T follicular helper cell (primary cell): ENCODE data around the gene MGAM2.

ENCODE experiments used
- DNase-seq: peaks from one replicate; pipeline ENCODE4 v3.0.0-alpha.2; 2020; ENCODE audit warnings: low read depth

Gene MGAM2

GRCh38 chr7:142120524-142120923, 9.0 kb downstream of the MGAM2 start:
- DNase-seq: no peak

GRCh38 chr7:142123184-142123583, 11.7 kb downstream of the MGAM2 start:
- no peak for DNase-seq

GRCh38 chr7:142125256-142125955, 13.9 kb downstream of the MGAM2 start:
- DNase-seq: no peak

GRCh38 chr7:142130267-142130666, 18.7 kb downstream of the MGAM2 start:
- no peak for DNase-seq

- no peak for DNase-seq
Observed at GRCh38 chr7:142131439-142132185, 20.1 kb downstream of the MGAM2 start.

- DNase-seq: no peak
Observed at GRCh38 chr7:142133731-142134148, 22.2 kb downstream of the MGAM2 start.

- DNase-seq: no peak
Observed at GRCh38 chr7:142134909-142135308, 23.4 kb downstream of the MGAM2 start.

- no peak for DNase-seq
Observed at GRCh38 chr7:142138996-142139395, 27.5 kb downstream of the MGAM2 start.

GRCh38 chr7:142139597-142140400, 28.3 kb downstream of the MGAM2 start:
- no peak for DNase-seq

GRCh38 chr7:142140401-142140959, 29.0 kb downstream of the MGAM2 start:
- no peak for DNase-seq

- no peak for DNase-seq
Observed at GRCh38 chr7:142142702-142143101, 31.2 kb downstream of the MGAM2 start.

- no peak for DNase-seq
Observed at GRCh38 chr7:142146124-142146523, 34.6 kb downstream of the MGAM2 start.

GRCh38 chr7:142150356-142150755, 38.8 kb downstream of the MGAM2 start:
- no peak for DNase-seq

GRCh38 chr7:142150869-142151268, 39.4 kb downstream of the MGAM2 start:
- DNase-seq: no peak

- DNase-seq: no peak
Observed at GRCh38 chr7:142152076-142152475, 40.6 kb downstream of the MGAM2 start.

GRCh38 chr7:142153400-142153799, 41.9 kb downstream of the MGAM2 start:
- DNase-seq: no peak

- no peak for DNase-seq
Observed at GRCh38 chr7:142158736-142159496, 47.4 kb downstream of the MGAM2 start.

GRCh38 chr7:142161921-142162320, 50.4 kb downstream of the MGAM2 start:
- no peak for DNase-seq

- no peak for DNase-seq
Observed at GRCh38 chr7:142168746-142169145, 57.2 kb downstream of the MGAM2 start.

- no peak for DNase-seq
Observed at GRCh38 chr7:142172932-142173331, 61.4 kb downstream of the MGAM2 start.

- DNase-seq: no peak
Observed at GRCh38 chr7:142174441-142174840, 62.9 kb downstream of the MGAM2 start.

- DNase-seq: no peak
Observed at GRCh38 chr7:142175594-142175993, 64.1 kb downstream of the MGAM2 start.
